GM19043 (cell line): ENCODE data around the gene FOXN4.
"Not testable (repeated sequence)": the region's sequence is repeated elsewhere in the genome, so short reads cannot be mapped to it uniquely, and the experiment has no call there.

Source experiments
- ATAC-seq: cut with Tn5 transposase; IDR thresholded peaks from one replicate; pipeline ENCODE4 v1.9.1; 2021; ENCODE audit warnings: low read depth; ENCODE audit not compliant: unreplicated experiment

FOXN4 gene

GRCh38 chr12:109308534-109309380 lies at the start of gene FOXN4:
Gene FOXN4 (minus strand): TSS chr12:109309284. CDS start chr12:109308321, 963 bp downstream.
- ATAC-seq: no peak

GRCh38 chr12:109358154-109358869 lies 49.2 kb upstream of the FOXN4 start:
- peak; percentile 79 for ATAC-seq

GRCh38 chr12:109357032-109357431 lies 47.9 kb upstream of the FOXN4 start:
- no peak for ATAC-seq

GRCh38 chr12:109356577-109356976 lies 47.5 kb upstream of the FOXN4 start:
- no peak for ATAC-seq

GRCh38 chr12:109352184-109352583 lies 43.1 kb upstream of the FOXN4 start:
- no peak for ATAC-seq

- ATAC-seq: no peak
Observed at GRCh38 chr12:109347589-109347988, 38.5 kb upstream of the FOXN4 start, which contains the start of gene MYO1H. Gene MYO1H (plus strand): TSS chr12:109347900. CDS start chr12:109347961, 61 bp downstream.

- ATAC-seq: no peak
Observed at GRCh38 chr12:109346920-109347319, 37.8 kb upstream of the FOXN4 start.

GRCh38 chr12:109345428-109345827 lies 36.3 kb upstream of the FOXN4 start:
- ATAC-seq: no peak

- ATAC-seq: no peak
Observed at GRCh38 chr12:109343677-109344076, 34.6 kb upstream of the FOXN4 start.

GRCh38 chr12:109336593-109336992 lies 27.5 kb upstream of the FOXN4 start:
- ATAC-seq: no peak

GRCh38 chr12:109334887-109335286 lies 25.8 kb upstream of the FOXN4 start:
- no peak for ATAC-seq

- ATAC-seq: no peak
Observed at GRCh38 chr12:109331301-109331952, 22.3 kb upstream of the FOXN4 start.

GRCh38 chr12:109330282-109331230 lies 21.5 kb upstream of the FOXN4 start:
- ATAC-seq: no peak

- ATAC-seq: no peak
Observed at GRCh38 chr12:109329686-109330085, 20.6 kb upstream of the FOXN4 start.

GRCh38 chr12:109329003-109329402 lies 19.9 kb upstream of the FOXN4 start:
- ATAC-seq: no peak

GRCh38 chr12:109321294-109321693 lies 12.2 kb upstream of the FOXN4 start:
- not testable (repeated sequence) for ATAC-seq

GRCh38 chr12:109310247-109311125 lies 1.4 kb upstream of the FOXN4 start:
- ATAC-seq: no peak

GRCh38 chr12:109309381-109310246 lies 530 bp upstream of the FOXN4 start:
- no peak for ATAC-seq
